ENCODE results near the gene EFCAB6.

Gene EFCAB6

DNA sequence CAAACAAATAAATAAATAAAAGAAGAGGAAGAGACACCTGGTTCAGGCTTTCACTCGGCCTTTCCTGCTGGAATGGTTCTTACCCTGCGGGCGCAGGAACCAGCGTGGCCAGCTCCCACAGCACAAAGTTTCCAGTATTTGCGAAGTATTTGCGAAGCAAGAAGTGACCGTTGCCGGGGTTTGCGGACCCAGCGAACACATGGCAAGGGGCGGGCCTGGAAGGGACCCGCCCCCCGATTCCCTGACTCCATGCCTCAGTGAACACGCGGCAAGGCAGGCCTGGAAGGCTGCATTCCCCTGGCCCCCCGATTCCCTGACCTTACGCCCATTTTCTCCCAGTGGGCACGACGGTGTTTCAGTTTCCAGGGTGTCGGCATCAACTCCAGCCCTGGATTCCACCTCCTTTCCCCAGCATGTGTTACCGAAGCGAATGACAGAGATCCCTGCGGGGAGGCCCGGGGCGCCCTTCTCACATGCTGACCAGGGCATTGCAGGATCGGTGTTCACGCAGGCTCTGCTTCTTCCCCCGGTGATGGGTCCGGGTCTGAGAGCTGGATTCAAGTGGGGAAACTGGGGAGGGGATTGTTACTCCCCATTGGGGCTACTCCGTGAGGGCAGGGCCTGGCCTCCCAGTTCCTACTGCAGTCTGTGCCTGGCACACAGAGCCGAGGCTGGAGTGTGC, 297.5 kb downstream of the EFCAB6 start:
- no peak for DNase-seq (ENCODE audit: extremely low read depth, low read depth)
- TF ChIP-seq, protein P1, sequence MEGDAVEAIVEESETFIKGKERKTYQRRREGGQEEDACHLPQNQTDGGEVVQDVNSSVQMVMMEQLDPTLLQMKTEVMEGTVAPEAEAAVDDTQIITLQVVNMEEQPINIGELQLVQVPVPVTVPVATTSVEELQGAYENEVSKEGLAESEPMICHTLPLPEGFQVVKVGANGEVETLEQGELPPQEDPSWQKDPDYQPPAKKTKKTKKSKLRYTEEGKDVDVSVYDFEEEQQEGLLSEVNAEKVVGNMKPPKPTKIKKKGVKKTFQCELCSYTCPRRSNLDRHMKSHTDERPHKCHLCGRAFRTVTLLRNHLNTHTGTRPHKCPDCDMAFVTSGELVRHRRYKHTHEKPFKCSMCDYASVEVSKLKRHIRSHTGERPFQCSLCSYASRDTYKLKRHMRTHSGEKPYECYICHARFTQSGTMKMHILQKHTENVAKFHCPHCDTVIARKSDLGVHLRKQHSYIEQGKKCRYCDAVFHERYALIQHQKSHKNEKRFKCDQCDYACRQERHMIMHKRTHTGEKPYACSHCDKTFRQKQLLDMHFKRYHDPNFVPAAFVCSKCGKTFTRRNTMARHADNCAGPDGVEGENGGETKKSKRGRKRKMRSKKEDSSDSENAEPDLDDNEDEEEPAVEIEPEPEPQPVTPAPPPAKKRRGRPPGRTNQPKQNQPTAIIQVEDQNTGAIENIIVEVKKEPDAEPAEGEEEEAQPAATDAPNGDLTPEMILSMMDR (IDR thresholded peaks at IDR 0.05; ENCODE audit: low read depth, low read length, missing control alignments), result no peak
- H3K4me3 ChIP-seq (replicated peaks; ENCODE audit: low read depth, low read length), result no peak overlapping the region

DNA sequence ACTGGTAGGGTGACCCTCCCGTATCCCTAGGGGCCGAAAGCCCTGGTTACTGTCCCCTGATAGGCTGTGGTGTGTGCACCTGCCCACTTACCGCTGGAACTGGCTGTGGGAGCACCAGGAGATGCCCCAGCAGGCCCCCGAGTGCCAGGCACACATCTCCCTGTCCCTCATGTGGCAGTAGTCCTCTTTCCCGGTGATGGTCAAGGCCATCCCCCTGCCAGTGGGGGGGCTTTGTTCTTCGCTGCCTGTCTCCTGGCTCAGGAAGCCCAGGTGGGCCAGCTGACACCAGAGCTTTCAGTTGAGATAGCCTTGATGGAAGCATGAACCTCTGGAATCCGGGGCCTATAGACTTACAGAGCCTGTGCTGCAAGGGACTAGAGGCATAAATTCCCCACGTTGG, 299.8 kb downstream of the EFCAB6 start:
- H3K4me3 ChIP-seq (replicated peaks; ENCODE audit: low read depth, low read length), result no peak overlapping the region
- DNase-seq (ENCODE audit: extremely low read depth, low read depth), result no peak

DNA sequence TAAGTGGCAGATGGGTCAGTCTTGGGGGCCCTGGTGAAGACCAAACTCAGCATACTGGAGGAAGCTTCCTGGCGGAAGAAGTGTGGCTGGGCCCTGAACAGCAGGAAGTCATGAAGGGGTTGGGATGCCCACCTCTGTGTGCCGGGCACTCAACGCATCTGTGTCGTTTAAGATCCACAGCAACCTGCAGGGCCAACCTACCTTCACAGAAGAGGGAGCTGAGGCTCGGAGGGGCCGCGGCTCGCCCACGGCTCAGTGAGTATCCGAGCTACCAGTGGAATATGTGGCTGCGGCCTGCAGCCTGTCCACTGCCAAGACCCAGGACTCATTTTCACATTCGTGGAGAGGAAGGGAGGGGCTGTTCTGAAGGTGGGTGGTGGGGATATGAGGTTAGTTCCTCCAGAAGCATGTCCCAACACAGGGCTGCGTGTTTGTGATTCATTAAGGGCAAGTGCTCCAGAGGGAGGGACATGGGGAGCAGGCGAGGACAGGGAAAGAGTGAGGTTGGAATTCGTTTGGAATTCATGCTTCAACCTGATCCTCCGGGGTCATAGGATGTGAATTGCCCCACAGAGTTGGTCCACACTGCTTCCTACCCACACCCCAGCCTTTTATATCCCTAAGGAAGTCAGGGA, 300.7 kb downstream of the EFCAB6 start:
- TF ChIP-seq, protein P1 (IDR thresholded peaks at IDR 0.05; ENCODE audit: low read depth, low read length, missing control alignments), result no peak
- no peak for DNase-seq (ENCODE audit: extremely low read depth, low read depth)
- no peak overlapping the region for H3K4me3 ChIP-seq (replicated peaks; ENCODE audit: low read depth, low read length)

More for the DNA sequence above, 299.8 kb downstream of the EFCAB6 start:
- TF ChIP-seq, protein P1 (IDR thresholded peaks at IDR 0.05; ENCODE audit: low read depth, low read length, missing control alignments), result no peak

DNA sequence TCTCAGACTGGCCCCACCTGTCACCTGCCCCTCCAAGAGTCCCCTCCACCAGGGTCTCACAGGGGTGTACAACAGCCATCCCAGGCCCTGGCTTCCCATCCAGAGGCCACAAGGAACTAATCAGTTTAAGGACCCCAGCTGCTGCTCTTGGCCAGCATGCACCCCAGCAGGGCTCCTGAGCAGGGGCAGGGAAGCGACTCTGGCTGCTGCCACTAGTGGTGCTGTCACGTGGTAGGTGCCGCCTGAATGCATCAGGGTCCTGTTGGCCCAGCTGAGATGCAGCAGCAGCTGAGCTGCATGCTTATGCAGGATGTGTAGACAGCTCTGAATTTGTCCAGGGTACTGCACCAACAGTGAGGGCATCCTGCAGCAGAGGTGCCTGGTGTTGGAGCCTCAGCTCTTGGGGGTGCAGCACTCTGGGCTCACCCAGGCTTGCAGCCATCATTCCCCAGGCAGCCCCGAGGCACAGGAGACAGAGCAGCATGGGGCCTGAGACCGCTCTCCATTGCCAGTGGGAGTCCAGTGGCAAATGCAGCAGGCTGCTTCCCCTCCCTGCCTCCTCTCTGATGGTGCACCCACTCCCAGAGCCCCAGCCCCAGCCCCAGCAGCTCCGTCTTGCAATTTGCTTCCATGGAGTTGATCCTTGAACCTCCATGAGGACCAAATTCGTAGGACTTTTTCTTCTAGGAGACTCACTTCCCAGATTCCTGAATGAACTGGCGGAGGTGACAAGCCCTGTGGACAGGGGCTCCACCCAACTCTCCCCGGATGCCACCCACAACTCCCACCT, 301.6 kb downstream of the EFCAB6 start:
- DNase-seq (ENCODE audit: extremely low read depth, low read depth), result no peak
- TF ChIP-seq, protein P1 (IDR thresholded peaks at IDR 0.05; ENCODE audit: low read depth, low read length, missing control alignments), result no peak

DNA sequence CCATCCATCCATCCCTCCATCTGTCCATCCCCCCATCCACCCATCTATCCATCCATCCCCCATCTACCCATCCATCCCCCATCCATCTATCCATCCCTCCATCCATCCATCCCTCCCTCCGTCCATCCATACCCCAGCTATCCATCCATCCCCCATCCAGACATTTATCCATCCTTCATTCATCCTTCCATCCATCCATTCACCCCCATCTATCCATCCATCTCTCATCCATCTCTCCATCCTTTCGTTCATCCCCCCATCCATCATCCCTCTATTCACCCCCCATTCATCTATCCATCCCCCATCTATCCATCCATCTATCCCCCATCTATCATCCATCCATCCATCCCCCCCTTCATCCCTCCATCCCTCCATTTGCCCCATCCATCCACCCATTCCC, 302.8 kb downstream of the EFCAB6 start:
- no peak overlapping the region for H3K4me3 ChIP-seq (replicated peaks; ENCODE audit: low read depth, low read length)
- TF ChIP-seq, protein P1 (IDR thresholded peaks at IDR 0.05; ENCODE audit: low read depth, low read length, missing control alignments), result no peak
- DNase-seq (ENCODE audit: extremely low read depth, low read depth), result no peak

More for the DNA sequence above, 301.6 kb downstream of the EFCAB6 start:
- no peak overlapping the region for H3K4me3 ChIP-seq (replicated peaks; ENCODE audit: low read depth, low read length)

DNA sequence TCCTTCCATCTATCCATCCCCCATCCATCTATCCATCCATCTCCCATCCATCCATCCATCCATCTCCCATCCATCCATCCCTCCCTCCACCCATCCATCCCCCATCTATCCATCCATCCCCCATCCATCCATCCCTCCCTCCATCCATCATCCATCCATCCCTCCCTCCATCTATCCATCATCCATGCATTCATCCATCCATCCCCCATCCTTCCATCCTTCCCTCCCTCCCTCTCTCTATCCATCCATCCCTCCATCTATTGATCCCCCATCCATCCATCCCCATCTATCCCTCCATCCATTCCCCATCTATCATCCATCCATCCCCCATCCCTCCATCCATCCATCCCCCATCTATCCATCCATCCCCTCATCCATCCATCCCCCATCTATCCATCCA, 303.6 kb downstream of the EFCAB6 start:
- no peak for DNase-seq (ENCODE audit: extremely low read depth, low read depth)
- TF ChIP-seq, protein P1 (IDR thresholded peaks at IDR 0.05; ENCODE audit: low read depth, low read length, missing control alignments), result no peak
- no peak overlapping the region for H3K4me3 ChIP-seq (replicated peaks; ENCODE audit: low read depth, low read length)
